ENCODE measurements around the gene GET4.

The GET4 gene

DNA sequence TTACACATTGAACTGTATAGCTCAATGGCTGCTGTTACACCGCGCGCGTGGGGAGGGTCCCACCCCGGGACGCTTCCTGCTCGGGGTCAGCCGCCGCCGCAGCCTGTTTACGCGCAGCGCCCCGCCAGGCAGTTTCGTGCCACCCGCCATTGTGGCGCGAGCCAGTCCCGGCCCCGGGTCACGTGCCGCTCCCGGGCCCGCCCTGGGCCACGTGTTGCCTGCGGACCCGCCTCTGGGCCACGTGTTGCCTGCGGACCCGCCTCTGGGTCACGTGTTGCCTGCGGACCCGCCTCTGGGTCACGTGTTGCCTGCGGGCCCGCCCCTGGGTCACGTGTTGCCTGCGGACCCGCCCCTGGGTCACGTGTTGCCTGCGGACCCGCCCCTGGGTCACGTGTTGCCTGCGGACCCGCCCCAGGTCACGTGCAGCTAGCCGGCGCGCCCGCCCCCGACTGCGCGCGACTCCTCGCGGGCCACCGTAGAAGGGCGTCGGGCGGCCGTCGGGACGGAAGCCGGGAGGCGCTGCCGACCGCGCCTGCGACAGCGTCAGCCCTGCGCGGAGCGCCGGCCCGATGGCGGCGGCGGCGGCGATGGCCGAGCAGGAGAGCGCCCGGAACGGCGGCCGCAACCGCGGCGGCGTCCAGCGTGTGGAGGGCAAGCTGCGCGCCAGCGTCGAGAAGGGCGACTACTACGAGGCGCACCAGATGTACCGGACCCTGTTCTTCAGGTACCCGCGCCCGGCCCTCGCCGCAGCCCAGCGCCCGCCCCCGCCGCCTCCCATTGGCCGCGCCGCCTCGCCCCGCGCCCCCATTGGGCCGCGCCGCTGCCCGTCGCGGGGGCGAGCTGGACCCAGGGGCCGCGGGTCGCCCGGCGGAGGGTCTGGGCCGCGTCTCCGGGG lies at the start of gene GET4:
TSS of gene GET4 (plus strand) at position 478 of the 895 bp plus-strand sequence. CDS start at position 570, 92 bp downstream.
- TF ChIP-seq, protein P1, sequence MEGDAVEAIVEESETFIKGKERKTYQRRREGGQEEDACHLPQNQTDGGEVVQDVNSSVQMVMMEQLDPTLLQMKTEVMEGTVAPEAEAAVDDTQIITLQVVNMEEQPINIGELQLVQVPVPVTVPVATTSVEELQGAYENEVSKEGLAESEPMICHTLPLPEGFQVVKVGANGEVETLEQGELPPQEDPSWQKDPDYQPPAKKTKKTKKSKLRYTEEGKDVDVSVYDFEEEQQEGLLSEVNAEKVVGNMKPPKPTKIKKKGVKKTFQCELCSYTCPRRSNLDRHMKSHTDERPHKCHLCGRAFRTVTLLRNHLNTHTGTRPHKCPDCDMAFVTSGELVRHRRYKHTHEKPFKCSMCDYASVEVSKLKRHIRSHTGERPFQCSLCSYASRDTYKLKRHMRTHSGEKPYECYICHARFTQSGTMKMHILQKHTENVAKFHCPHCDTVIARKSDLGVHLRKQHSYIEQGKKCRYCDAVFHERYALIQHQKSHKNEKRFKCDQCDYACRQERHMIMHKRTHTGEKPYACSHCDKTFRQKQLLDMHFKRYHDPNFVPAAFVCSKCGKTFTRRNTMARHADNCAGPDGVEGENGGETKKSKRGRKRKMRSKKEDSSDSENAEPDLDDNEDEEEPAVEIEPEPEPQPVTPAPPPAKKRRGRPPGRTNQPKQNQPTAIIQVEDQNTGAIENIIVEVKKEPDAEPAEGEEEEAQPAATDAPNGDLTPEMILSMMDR (IDR thresholded peaks at IDR 0.05; ENCODE audit: extremely low read depth, insufficient read depth, missing control alignments) = peak; percentile 37
- DNase-seq (ENCODE audit: low spot score) = peak; percentile 93
- in situ Hi-C loops (cut with MboI; ENCODE audit: low pct_unique_long_range_greater_than_20kb, low sequenced_read_pairs, unreplicated experiment) = no loop called here

GRCh38 chr7:828793-829561 lies 47.4 kb upstream of the GET4 start:
- DNase-seq (ENCODE audit: low spot score) = no peak
- TF ChIP-seq, protein P1 (IDR thresholded peaks at IDR 0.05; ENCODE audit: extremely low read depth, insufficient read depth, missing control alignments) = no peak
- in situ Hi-C loops (cut with MboI; ENCODE audit: low pct_unique_long_range_greater_than_20kb, low sequenced_read_pairs, unreplicated experiment) = no loop called here

GRCh38 chr7:830069-830468 lies 46.3 kb upstream of the GET4 start:
- in situ Hi-C loops (cut with MboI; ENCODE audit: low pct_unique_long_range_greater_than_20kb, low sequenced_read_pairs, unreplicated experiment) = no loop called here
- TF ChIP-seq, protein P1 (IDR thresholded peaks at IDR 0.05; ENCODE audit: extremely low read depth, insufficient read depth, missing control alignments) = no peak
- no peak for DNase-seq (ENCODE audit: low spot score)

DNA sequence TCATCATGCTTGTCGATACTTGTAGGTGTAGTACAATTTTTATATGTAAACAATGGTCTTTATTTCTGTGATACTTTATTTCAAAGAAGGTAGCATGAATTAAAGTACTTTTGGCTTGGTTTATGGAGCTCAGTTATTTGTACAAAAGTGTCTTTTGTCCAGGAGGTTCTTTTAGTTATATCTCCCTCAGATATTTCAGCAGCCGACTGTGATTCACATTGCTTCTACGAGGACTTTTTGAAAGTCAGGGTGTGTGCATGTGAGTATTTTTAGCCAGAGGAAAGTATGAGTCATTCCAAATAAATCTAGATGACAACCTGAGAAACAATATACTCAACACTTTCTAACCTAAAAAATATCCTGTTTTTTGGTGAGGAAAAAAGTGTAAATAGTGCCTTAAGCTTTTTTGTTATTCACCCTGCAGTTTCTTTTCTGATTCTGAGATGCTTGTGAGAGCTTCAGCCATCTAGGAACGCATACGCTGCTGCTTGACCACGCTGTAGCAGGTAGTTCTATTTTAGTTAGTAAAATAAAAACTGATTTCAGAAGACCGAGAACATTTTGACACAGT lies 44.7 kb upstream of the GET4 start:
- in situ Hi-C loops (cut with MboI; ENCODE audit: low pct_unique_long_range_greater_than_20kb, low sequenced_read_pairs, unreplicated experiment) = no loop called here
- DNase-seq (ENCODE audit: low spot score) = peak; percentile 84
- TF ChIP-seq, protein P1 (IDR thresholded peaks at IDR 0.05; ENCODE audit: extremely low read depth, insufficient read depth, missing control alignments) = no peak

DNA sequence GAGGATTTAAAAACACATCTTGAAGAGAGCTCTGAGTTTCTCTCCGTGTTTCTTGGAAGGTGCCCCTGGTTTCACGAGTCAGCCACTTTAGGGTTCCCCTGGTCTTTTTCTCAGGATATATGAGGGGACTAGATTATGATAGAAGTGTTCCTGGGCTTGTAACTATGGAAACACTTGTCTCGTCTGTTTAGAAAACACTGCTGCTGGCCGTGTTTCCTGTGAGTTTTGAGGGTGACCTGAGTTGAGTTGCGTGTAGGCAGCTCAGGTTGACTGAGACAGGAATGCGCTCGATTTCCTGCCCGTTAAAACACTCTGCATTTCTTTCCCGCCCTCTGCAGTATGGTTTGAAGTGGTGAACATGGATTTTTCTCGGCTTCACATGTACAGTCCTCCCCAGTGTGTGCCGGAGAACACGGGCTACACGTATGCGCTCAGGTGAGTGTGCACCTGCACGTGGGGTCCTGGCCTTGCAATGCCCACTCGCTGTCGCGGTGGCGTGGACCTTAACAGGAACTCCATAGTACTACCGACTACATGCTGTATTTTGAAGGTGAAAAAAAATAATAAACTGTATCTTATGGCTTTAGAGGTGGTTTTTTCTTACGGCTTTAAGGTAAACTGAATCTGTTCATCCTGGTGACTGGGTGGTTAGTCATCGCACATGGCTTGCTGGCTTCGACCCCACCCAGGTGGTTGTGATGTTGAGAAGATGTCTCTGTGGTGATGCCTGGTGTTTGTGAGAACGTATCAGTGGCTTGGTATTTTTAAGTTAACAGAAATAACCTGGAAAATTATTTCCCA lies 44.0 kb upstream of the GET4 start, which contains the start of gene SUN1:
TSS of gene SUN1 (plus strand) at position 310 of the 801 bp plus-strand sequence. CDS start at position 359, 49 bp downstream.
- in situ Hi-C loops (cut with MboI; ENCODE audit: low pct_unique_long_range_greater_than_20kb, low sequenced_read_pairs, unreplicated experiment) = no loop called here
- peak; percentile 69 for DNase-seq (ENCODE audit: low spot score)
- TF ChIP-seq, protein P1 (IDR thresholded peaks at IDR 0.05; ENCODE audit: extremely low read depth, insufficient read depth, missing control alignments) = no peak
